Endothelial cell of umbilical vein (primary cell): ENCODE measurements around the gene CNTROB.

Source experiments
- EZH2 ChIP-seq: IDR thresholded peaks from 2 replicates; pipeline ENCODE4 v1.6.1; 2012; ENCODE audit warnings: borderline replicate concordance, low read depth, mild to moderate bottlenecking, moderate library complexity, low read length, inconsistent platforms; ENCODE audit not compliant: severe bottlenecking
- MYC ChIP-seq: IDR thresholded peaks from one replicate; pipeline ENCODE4 v1.6.1; 2011; ENCODE audit warnings: mild to moderate bottlenecking, low read depth, low read length
- POLR2A ChIP-seq: IDR thresholded peaks from 2 replicates; pipeline ENCODE4 v1.6.1; 2012; ENCODE audit warnings: low read depth, mild to moderate bottlenecking, control low read depth, low read length
- TF ChIP-seq, protein P1 (sequence below), 2 donors: IDR thresholded peaks; 1 replicate in 1 of 2; 2 replicates in 1 of 2; pipeline ENCODE4 v1.5.1; 2011; ENCODE audit warnings: low read length in 2 of 2, mild to moderate bottlenecking in 2 of 2, moderate library complexity in 2 of 2, control low read depth in 1 of 2, inconsistent platforms in 1 of 2, low read depth in 1 of 2; ENCODE audit not compliant: insufficient read depth in 1 of 2; ENCODE audit errors: extremely low read depth in 1 of 2
- TF ChIP-seq, protein P2 (sequence below): IDR thresholded peaks from 2 replicates; pipeline ENCODE4 v1.6.1; 2011; ENCODE audit not compliant: insufficient read depth, insufficient read length

DNA sequence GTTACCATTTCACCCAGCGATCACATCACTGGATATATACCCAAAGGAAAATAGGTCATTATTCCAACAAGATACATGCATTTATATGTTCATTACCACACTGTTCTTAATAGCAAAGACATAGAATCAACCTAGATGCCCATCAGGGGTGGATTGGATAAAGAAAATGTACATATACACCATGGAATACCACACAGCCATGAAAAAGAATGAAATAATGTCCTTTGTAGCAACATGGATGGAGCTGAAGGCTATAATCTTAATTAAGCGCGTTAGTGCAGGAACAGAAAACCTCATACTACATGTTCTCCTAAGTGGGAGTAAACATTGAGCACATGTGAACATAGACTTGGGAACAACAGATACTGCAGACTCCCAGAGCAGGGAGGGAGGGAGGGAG lies 18.6 kb downstream of the CNTROB start:
- TF ChIP-seq, protein P1, sequence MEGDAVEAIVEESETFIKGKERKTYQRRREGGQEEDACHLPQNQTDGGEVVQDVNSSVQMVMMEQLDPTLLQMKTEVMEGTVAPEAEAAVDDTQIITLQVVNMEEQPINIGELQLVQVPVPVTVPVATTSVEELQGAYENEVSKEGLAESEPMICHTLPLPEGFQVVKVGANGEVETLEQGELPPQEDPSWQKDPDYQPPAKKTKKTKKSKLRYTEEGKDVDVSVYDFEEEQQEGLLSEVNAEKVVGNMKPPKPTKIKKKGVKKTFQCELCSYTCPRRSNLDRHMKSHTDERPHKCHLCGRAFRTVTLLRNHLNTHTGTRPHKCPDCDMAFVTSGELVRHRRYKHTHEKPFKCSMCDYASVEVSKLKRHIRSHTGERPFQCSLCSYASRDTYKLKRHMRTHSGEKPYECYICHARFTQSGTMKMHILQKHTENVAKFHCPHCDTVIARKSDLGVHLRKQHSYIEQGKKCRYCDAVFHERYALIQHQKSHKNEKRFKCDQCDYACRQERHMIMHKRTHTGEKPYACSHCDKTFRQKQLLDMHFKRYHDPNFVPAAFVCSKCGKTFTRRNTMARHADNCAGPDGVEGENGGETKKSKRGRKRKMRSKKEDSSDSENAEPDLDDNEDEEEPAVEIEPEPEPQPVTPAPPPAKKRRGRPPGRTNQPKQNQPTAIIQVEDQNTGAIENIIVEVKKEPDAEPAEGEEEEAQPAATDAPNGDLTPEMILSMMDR (IDR thresholded peaks at IDR 0.05; ENCODE audit: extremely low read depth in 1 of 2, insufficient read depth in 1 of 2, low read depth in 1 of 2, low read length in 2 of 2), result no peak
- TF ChIP-seq POLR2A (no peak), MYC (no peak), EZH2 (no peak)
- TF ChIP-seq, protein P2, sequence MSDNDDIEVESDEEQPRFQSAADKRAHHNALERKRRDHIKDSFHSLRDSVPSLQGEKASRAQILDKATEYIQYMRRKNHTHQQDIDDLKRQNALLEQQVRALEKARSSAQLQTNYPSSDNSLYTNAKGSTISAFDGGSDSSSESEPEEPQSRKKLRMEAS, result no peak
